Inferior parietal cortex (tissue), 1 donor: Measurements from ENCODE around the gene AADACL4.

ENCODE experiments used
- DNase-seq: peaks from one replicate; pipeline ENCODE4 v3.0.0-alpha.2; 2016; ENCODE audit errors: extremely low spot score

Gene AADACL4

DNA sequence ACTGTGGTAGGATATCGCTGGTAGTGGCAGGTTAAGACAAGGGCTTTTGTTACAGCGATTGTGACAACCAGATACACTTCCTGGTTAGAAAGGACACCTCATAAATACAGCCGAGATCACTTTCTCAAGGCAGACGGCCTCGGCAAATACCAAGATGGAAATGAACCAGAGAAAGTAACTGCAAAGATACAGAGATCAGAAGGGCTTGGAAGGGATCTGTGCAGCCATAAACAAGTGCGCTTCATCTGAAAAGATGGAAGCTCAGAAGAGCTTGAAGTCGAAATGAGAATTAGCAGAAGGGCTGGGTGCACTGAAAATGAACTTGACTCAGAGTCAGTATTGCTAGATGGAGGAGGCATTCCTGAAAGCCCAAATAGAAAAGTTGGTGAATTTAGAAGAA, 32.9 kb upstream of the AADACL4 start:
- DNase-seq: no peak

DNA sequence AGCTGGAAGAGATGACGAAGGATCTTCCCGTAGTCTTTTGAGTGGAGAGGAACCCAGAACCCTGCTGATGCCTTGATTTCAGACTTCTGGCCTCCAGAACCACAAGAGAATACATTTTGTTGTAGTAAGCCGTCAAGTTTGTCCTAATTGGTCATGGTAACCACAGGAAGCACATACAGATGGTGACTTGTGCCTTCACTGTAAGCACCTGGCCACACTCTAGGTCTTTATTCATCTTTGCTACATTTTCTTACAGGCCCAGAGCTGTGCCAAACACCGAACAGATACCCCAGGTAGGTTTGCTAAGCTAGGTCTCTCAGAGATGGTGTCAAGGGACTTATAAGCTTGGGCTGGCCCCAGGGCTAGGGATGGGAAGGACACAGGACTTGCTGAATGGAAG, 30.7 kb upstream of the AADACL4 start:
- DNase-seq: no peak

DNA sequence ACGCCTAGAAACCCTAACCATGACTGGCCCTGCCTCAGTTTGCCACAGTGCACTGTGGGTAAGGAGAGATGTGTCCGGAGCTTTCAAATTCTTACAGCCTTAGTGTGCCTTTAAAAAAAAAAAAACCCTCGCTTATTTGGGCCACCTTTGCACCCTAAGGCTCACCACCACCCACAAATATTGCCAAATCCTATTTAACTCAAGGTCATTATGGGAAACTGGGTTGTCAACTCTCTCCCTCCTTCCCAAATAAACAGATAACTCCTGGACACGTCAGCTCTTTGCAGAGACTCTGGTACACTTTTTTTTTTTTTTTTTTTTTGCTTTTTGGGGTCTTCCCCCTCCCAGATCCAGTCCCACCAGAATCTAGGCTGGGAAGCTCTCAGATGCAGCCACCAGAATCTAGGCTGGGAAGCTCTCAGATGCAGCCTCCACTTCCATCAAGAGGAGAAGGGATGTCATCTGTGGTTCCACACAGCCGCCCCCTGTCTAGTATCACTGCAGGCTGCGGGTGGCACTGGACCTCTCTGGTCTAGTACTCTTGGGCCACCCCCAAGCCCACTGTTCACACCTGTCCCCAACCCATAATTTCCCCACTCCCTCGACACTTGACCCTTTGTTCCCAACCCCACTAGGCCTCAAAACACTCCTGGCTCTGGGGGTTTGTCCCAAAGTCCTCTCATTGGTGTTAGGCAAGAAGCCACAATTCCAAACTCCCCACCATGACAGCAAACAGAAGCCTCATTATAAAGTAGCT, 29.3 kb upstream of the AADACL4 start:
- DNase-seq: no peak

DNA sequence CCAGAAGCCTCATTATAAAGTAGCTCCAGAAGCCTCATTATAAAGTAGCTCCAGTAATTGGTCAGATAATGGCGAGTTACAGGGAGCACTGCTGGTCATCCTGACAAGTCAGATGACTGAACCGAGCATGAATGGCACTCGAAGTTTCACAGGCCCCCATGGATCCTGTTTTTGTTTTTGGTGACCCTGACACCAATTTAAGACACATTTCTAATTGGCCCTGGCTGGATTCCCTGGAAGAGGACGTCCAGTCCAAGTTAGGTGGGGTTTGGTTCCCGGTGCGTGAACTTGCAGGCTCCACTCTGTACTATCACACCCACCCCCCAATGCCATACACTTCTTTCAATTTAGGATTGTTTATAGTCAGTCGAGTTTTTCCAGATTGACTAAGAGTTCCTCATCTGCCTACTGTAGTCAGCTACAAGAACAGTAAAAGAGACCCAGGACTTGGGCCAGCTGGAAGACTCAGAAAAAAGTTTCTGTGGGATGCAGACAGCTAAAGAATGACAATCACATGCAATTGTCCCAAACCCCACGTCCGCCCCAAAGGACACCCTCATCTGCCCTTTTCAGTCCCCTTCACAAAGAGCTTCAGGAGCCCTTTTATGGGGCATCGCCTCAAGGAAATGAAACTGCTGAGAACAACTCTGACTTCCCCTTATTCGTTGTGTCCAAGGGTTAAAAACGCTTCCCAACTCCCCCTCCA, 28.6 kb upstream of the AADACL4 start:
- no peak for DNase-seq

DNA sequence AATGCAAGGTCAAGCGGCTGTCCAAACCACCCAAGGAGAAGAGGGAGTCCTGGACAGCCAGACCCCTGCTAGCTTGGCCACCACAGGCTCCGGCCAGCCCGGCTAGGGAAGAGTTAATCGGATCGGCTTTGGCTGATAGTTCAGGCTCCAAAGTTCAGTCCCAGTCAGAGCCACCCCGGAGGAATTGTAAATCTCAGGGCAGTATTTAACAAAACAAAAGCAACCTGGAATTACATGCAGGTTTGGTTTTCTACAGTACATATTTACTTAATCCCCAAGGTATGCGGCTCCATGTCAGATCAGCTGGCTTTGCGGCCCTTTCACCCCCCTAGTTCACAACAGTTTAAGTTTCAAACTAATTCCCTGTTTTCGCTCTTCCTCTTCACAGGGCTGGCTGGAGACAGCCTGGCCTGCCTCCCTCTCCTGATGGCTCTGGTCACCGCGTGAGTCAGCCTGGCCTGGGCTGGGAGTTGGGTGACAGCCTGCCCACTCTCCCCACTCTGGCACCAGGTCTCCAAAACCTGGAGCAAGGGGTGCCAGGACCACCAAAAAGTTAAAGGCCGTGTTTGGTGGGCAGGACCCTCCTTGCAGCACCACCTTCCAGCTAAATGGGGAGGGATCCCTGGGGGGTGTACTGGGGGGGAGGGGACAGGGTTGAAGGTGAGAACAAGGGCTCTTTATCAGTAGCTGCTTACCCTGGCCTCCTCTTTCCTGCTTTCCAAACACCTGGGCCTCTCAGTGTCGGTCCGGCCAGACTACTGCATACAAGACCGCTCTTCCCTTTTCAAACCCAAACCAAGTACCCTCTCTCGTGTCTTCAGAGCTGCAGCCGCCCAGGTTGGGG, 27.8 kb upstream of the AADACL4 start:
- no peak for DNase-seq

DNA sequence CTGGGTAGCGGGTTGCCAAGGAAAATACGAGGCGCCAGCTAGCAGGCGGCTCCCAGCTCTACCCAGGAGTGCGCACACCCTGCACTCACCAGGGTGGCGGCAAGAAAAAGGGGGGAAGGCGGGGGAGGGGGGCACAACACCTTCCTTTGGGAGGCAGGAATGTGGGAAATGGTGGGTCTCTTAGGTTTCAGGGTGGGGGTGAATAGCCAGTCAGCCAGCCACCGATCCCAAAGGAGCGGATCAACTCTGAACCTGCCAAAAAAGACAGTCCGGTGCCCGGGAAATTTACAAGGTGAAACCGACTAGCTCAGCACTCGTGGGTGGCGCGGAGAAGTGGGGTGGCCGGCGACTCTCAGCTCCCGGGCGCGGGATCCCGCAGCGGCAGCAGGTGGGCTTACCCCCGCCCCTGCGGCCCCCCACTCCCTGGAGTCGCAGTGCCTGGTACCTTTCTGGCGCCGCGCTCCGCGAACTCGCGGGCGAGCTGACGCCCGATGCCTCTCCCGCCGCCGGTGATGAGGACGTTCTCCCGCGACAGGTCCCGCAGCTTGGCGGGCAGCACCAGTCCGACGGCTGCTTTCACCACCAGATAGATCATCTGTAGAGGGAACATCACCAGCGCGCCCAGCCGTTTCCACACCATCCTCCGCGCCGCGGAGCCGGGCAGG, 27.0 kb upstream of the AADACL4 start:
- no peak for DNase-seq

DNA sequence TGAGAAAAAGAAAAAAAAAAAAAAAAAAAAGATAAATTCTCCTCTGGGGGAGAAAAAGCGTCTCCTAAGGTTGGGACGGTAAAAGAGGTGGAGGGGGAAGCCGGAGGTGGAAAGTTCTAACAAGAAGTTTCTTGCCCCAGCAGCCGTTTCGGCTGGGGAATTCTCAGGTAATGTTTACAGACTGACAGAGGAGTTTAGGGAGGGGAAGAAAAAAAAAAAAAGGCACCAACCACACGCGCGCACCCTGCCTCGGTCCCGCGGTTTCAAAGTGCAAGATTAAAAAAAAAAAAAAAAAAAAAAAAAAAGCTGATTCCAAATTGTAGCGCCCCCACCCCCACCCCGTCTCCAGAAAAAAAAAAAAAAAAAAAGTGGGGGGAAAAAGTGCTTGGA, 26.4 kb upstream of the AADACL4 start:
- DNase-seq: no peak

DNA sequence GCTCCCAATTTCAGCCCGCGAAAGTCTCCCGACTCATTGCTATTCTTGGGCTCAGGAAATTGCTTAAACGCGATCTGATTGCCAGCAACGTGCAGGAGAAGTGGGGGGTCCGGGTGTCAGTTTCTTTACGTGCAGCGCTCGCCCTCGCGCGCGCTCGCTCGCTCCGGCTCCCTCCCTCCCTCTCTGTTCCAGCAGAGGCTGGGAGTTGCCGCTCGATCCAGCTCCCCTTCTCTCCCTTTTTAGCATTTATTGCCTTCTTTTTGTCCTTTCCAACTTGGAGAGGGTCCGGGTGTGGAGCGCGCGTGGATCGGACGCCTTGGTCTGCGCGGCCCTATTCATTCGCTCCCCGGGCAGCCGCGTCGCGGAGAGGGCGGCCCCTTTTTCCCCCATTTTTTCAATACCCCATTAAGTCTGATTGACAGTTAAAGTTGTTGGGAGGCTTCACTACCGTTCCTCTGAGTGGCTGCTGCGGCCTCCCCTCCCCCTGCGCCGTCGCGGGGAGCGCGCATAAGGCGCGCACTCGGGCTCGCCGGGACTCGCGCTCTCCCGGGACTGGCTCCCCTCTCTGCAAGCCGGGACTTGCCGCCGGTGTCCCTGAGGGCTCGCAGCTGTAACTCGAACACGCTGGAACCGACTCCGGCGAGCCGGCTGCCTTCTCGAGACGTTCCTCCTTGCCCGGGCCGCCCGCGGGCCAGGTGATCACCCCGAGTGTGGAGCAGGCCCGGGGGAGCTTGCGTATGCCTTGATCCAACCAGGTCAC, 25.8 kb upstream of the AADACL4 start, which contains the start of gene DHRS3:
Gene DHRS3, minus strand, starts transcription at position 310 of the 760 bp plus-strand sequence. CDS start 862 bp downstream, outside the sequence.
- peak; percentile 68 for DNase-seq

DNA sequence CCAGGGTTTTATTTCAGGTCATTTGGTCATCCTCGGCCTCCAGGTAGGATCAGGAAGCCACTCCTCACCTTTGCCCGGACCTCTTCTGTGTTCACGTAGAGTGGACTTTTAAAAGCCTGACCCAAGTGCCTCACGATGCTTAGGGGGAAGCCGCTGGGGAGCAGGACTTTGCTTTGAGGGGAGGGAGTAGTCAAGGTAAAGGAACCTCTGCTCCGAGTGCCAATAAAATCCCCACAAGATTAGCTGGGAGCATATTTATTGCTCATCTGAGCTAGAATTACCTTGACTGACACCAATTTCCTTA, 25.3 kb upstream of the AADACL4 start:
- DNase-seq: no peak

DNA sequence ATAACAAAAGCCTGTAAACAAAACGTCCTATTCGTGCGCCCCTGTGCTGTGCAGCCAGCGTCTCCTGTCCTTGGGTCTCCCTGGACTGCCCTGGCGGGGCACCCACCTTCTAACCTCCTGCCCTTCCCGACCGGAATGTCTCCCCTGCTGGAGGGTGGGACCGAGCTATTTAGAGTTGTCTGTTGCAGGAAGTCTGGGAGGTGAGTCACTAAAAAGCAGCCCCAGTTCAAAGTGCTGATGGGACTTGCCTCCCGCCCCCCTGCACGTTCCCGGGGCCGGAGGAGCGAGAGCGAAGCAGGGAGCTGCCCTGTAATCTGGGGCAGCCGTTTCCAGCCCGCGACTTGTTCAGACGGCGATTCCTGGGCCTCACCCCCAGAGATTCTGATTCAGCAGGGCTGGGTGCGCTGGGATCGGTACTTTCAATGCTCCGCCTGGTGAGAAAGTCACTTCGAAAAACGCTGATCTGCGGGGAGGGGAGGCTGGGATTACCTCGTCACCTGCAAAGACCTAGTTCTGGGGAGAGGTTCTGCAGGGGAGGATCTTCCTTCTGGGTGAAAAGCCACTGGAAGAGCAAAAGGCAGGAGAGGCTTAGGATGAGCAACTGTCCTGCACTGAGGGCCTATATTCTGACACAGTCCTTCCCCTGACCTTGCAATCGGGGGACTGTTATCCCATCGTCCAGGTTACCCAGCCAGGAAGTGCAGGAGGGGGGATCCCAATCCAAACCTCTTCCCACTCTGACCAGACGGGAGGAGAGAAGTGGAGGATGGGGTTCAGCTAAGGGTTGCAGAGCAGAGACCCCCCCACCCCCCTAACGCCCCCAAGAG, 24.7 kb upstream of the AADACL4 start:
- no peak for DNase-seq

DNA sequence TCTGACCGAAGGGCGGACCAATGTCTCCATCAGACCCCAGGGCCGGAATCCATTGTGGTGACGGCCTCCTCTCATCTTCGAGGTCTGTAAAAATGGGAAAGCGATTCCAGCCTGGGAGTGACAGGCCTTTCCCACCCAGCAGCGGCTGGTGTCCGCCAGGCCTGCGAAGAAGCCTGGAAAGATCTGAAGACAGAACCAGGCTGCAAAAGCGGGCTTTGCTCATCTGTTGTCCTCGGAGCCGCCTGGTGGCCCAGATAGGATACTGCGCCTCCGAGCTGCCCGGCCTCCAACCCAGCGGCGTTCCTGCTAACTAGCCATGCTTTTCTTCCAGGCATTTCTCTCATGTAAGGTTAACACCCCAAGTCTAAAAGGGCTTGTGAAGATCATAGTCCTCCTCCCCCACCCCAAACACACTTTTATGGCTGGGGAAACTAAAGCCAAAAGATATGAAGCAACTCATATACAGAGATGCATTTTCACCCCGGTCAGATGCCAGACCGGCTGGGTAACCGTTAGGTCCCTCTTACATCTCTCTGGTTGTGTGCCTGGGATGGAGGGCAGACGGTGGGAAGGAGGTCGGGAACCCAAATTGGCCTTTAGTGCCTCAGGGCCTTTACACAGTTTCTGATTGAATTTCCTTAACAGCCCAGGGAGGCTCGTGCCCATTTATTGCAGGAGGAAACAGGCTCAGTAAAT, 23.9 kb upstream of the AADACL4 start:
- peak; percentile 86 for DNase-seq

DNA sequence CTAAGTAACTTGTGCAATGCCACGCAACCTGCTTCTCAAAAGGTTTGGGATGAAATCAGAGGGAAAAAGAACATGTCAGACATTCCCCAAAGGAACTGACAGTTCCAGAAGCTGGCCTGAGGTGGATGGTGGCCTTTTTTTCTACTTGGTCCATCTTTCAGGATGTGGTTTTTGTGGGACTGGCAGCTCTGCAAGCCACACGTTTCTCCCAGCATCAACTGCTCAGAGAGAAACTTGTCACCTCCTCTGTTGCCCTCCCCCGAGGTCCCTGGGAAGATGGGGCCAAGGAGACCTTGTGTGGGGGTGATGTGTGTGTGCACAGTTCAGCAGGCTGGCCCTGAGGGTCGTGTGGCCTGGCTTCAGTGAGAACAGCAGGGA, 23.4 kb upstream of the AADACL4 start:
- DNase-seq: no peak

DNA sequence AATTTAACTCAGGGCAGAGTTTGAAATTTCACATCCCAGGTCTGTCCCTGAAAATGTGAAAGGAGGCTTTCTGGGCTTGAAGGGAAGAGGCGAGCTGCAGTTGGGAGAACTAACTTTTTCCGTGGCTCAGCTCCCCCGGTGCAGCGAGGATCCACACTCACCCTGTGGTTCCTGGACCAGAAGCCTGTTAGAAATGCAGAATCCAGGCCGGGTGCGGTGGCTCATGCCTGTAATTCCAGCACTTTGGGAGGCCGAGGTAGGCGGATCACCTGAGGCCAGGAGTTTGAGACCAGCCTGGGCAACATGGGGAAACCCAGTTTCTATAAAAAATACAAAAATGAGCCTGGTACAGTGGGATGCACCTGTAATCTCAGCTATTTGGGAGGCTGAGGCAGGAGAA, 23.0 kb upstream of the AADACL4 start:
- DNase-seq: no peak

DNA sequence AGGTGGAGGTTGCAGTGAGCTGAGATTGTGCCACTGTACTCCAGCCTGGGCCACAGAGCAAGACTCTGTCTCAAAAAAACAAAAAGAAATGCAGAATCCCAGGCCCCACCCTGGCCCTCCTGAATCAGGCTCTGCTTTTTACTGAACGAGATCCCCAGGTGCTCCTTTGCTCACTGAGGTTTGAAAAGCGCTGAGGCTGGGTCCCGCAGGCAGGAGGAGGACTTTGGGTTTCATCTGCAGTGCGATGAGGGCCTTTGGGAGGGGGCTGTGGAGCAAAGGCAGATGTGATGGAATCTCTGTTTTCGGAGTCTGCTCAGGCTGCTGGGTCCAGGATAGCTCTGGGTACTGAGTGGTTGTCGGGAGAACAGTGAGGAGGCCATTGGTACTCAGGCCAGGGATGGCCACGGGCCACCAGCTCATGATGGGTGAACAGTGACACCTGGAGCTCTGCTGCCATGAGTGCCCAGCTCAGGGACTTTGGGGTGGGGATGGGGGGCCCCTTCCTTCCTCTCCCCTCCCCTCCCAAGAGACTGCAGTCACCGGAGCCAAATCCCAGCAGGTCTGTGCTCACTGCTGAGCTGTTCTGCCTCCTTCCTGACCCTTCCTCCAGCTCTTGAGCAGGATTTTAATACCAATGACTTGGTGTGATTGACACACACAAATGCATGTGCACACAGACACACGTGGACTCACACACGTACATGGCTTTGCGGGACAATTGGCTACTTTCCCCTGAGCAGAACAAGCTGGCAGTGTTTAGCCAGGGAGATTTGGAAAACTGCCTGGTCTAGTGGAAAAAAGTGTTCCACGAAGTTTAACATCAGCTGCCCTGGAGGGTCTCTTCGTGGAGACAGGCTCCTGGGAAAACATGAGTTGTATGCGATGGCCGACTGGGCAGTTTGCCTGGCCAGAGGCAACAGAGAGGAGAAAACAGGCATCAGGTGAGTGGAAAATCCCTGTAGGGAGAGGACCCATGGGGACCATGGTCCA, 22.2 kb upstream of the AADACL4 start:
- no peak for DNase-seq

DNA sequence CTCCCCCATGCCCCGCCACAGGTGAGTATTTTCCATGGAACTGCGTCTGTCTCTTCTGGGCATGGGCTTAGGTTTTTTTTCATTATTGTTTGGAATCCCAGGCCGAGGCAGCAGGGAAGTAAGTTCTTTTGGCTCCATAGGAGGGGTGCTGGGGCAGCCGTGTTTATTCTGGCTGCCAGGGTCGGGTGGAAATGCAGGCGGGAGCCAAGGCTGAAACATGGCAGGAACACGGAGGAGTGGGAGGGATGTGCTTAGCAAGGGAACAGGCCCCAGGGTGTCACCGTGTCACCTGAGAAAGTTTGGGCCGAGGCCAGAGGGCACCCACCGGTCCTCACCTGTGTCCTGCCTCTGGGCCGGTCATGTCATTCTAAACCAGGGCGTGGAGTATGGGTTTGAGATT, 21.4 kb upstream of the AADACL4 start:
- DNase-seq: no peak

DNA sequence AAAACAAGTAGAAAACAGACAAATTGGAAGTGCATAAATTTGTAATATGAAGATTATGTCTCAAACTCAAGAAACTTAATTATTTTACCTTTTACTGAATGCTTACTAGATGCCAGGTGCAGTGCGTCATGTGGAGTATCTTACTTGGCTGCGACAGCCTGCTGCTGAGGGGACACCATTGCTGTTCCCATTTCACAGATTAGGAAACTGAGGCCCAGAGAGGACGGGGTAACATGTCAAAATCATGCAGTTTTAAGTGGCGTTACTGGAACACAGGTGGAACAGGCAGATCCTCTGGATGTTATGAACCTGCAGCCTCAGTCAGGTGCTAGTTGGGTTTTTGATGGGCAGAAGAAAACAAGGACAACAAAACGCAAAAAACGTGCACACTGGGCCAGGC, 18.6 kb upstream of the AADACL4 start:
- DNase-seq: no peak

DNA sequence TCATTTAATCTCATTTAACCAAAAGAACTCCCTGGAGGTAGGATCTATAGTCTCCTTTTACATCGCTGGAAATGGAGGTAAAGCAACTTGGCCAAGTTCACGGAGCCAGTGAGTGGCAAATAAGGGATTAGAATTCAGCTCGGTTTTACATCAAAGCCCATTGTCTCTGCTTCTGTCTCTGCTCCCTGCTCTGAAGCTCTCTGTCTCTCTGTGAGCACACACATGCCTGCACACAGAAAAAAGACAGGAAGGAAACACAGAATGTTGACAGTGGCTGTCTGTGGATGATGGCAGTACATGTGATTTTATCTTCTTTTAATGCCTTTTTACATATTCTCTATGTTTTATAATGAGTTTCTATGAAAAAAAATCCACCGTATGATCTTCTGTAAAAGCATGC, 17.0 kb upstream of the AADACL4 start:
- no peak for DNase-seq

DNA sequence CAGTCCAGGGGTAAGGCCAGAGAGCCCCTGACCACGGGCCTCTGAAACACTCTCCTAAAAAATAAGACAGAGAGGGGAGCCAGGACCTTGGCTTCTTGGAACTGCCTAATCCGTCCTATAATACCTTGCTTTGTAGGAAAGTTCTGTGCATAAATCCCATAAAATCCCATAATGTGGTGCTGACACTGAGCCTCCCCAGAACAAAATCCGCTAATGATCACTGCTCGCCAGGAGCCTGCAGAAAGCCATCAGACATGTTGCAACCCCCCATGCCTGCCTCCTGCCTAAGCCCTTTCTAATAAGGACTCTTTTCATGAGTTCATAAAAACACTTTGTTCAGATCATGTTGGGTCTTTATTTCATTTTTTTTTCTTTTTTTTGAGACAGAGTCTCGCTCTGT, 16.6 kb upstream of the AADACL4 start:
- DNase-seq: no peak

DNA sequence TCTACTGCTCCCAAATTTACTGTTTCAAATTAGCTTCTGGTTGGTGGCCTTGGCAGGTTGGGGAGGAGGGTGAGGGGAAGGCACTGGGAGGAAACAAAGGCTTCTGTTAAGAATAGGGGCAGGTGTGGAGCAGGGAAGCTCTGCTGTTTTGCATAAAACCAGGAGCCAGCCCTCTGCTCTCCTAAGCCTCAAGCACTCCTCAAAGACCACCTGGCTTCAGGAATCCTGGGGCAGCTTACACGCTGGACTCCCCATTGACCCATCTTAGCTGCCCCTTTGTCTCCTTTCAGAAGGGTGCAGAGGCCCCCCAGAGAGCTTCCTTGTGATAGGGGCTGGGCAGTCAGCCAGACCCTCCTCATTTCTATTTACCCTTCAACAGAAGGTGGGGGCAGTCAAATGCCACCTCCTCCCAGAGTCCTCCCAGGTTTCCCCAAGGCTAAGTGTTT, 14.4 kb upstream of the AADACL4 start:
- no peak for DNase-seq
